GM18526 (cell line): ENCODE results near the gene CEP63.

Experiments
- POLR2A ChIP-seq: IDR thresholded peaks from 3 replicates; pipeline ENCODE4 v1.6.1; 2011; ENCODE audit not compliant: insufficient read length; ENCODE audit errors: extremely low read depth

Gene CEP63

DNA sequence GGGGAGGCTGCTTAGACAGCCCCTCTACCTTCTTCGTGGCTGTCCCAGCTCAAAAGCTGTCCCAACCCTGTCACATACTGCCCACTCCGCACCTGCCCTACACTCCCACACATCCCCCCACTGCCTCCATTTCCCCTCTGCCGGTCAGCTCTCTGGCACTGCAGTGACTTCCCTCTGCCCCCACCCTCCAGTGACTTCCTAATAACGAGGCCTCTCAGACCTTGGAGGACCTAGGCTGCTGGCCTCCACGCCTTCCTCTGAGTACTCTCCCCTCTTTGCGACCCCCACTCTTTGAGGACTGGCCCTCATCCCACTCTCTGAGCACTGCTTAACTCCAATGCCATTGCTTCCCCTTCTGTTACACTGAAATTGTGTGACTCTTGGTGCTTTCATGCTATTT is 119.7 kb downstream of the CEP63 start:
- TF ChIP-seq POLR2A, result no peak

DNA sequence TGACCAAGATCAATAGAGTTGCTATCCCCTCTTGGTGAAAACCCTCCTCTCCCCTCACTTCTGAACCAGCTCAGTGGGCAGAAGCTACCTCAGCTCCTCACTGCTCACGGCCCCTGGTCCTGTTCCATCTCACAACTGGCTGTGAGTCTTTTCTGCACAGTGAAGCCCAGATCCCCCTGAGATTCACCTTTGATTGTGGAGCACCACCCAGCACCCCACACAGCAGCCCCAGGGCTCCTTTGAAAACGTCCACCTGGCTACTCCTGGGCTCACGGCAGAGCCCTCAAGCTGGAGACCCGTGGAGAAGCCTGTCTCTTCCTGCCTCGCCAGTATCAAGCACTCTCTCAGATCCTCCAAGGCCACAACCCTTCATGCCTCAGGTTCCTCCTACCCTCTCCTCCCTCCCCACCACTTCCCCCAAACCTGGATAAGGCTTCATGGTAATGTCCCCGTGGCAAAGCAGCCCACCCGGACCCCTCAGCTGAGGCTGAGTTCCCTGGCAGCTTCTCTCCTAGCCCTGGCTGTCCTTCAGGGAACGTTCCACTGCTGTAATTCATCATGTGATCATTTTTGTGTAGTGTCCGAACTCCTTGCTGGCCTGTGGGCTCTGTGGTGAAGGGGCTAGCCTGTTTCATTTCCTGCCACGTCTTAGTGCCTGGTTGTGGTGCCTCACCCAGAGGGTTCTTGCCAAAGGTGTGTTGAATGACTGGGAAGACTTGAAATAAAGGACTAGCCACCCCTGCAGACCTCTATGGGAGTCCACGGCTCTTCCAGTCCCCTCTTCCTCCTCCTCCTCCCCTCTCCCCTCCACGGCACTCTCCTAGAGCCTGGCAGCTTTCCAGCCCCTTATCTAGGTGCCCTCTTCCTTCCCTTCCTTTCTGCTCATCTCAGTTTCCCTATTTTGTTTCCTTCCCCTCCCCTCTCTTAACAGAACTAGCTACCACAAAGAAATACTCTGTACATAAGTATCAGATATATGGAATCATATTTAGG is 120.5 kb downstream of the CEP63 start:
- no peak for TF ChIP-seq POLR2A

DNA sequence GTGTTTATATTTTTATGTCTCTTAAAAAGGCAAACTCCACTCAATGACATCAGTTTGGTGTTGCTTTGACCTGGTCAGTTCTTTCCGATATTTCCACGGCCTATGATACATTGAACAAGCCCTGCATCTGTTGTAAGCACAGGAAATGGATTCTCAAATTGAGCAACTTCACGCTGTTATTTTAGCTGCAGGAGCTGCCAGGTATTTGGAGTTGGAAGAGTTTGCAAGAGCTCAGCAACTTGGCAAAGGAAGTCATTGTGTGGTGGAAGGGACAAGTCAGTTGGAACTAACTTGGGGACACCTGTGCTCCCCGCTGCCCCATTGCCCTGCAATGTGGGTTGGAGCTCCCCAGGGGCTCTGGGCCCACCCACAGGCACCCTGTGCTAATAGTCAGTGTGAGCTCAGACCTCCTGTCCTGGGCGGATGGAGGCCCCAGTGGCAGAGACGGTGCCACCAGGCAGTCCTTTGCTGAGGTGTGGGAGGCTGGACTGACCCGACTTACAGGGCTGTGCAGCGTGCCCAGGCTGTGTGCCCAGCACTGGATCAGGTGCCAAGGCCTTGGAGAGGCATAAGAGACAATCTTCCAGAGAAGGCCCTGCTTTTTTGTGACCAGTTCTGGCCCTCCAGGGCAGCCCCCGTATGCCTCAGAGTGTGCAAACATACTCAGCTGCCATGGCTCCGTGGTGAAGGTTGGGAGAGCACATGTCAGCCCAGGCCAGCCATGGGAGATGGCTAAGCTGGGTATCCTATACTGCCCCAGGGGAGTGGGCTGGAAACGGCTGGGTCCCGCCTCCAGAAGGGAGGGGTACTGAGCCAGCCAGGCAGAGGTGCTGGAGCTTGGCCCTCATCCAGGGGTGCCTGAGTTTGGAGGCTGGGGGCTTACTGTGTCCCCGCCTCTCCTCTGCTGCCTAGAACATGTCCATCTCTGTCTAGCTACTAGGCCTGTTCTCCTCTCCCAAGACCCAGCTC is 121.5 kb downstream of the CEP63 start:
- TF ChIP-seq POLR2A, result no peak

DNA sequence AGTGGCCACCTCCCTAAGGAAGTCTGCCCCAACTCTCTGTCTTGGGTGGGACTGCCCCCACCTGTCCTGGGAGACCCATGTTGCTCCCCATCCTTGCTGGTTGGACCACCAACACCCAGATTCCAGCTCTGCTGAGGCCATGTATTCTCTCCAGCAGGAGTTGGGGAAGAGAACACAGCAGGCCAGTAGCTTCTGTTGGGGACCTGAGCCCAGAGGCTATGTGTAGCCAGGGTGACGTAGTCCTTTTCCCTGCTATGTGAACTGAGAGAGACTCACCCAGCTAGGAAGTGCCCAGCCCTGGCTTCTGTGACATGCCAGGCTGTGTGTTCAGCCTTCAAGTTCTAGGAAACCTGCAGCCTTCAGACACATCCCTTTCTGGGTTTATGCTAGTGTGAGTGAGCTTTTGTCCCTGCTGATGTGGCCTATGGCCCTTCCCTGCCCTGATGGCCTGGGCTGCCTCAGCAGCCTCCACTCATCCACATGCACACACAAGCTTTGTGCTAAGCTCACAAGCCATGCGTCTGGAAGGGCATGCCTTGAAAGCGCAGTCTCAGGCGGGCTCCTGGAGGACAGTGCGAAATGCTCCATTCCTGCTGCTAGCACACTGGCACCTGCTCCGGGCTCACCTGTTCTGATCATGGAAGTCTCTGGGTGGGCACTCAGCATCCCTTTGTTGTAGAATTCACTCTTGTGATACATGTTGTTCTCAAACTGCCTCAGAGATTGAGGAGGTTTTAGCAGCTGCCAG is 122.3 kb downstream of the CEP63 start:
- TF ChIP-seq POLR2A, result no peak

DNA sequence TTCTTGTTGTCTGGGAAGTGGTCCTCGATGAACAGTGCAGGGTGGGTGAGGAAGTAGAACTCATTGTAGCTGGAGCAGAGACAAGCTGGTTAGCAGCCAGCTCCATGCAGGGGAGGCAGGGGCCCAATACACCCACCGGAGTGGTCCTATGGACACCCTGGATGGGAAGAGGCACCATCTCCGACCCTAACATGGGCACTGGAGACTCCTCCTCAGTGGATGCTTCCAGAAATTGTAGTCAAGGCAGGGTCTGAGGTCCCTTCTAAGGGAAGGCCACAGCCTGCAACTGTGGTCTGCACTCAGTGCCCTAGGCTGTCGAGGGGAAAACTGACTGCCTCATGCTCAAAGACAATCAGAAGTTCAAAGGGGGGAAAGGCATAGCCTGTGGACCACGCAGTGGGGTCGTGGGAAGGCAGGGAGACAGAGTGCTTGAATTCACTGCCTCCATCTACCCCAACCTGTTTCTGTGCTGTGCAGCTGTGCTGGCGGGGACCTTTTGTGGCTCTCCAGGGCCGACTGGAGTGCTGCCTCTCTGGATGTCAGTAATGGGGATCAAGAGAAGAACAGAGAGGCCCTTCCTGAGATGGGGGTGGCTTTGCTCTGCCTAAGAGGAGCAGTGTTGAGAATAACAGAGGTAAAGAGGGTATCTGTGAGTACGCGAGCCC is 123.0 kb downstream of the CEP63 start:
- no peak for TF ChIP-seq POLR2A

DNA sequence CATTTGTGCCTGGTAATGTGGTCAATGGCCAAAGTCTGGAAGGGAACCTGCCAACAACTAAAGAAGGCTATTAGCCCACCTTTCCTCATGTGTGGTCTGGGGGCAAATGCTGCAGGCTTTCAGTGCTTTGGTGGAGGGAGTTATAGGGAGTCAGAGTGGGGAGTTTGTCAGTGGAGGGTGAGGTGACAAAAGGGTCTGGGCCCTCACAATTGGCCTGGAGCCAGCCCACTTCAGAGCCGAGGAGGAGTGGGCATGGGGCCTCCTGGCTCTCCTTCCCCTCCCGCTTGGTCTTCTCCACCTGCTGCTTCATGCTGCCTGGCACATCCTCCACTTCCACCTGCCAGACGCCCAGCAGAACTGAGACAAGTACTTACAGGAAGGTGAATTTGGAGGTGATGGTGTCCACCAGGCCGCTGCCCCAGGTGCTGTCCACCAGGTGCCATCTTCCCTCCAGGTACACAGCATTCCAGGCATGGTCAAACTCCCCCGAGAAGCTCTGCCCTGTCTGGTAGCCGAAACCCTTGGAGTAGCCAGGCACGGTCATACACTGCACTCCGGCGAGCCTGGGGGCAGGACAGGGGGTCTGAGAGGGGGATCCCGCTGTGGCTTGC is 124.1 kb downstream of the CEP63 start:
- no peak for TF ChIP-seq POLR2A

DNA sequence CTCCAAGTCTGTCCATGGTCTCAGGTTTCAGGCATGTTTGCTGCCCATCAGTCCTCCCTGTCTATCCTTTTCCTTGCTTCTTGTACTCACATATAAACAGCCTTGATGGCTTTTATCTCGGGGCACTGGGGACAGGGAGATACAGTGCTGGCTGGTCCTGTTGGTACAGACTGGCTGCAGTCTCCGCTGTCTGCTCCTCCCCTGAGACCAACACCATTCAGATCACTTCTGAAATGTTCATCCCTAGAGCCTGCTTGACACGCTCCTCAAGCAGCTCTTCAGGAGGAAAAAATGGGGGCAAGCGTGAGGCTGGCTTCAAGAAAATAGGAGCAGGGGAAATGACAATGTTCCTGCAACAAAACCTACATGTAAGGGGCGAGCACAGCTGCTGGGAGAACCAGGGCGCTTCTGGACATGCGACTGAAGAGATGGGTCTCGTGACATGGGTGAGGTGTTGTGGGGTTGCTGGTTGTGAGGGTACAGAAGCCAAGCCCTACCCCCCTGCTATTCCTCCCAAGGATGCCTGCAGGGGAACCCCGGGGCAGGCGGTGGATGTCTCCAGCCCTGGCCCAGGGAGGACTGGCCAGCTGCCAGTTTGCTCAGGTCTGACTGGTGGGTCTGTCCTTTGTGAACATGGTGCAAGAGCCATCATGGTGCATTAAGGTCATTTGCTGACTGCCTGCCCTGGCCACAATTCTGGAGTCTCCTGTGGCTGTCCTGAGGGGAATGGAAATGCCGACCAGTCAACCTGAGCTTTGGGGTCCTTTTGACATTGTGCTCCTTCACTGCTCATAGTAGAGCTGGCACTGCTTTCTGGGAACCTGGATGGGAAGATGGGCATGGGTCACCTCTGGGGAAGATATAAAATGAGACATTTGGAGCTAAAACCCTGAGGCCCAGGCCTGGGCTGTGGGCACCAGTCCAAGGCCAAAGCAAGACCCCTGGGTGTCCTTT is 124.9 kb downstream of the CEP63 start:
- no peak for TF ChIP-seq POLR2A

DNA sequence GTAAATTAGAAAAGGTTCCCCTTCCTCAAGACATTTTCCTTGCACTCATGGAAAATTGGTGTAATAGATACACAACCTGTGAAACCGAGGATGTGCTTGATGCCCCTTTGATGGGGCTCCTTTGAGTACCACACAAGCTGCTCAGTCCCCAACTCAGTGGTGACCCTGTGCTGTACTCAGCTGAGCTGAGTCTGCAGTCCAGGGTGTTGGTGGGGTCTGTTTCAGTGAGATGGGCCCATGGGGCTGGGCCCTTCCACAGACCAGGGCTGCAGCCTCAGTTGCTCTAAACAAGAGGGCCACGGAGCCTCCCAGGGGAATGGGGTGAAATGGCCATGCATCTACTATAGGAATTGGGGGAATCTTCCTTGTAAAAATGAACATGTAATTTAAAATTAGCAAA is 125.7 kb downstream of the CEP63 start:
- no peak for TF ChIP-seq POLR2A

DNA sequence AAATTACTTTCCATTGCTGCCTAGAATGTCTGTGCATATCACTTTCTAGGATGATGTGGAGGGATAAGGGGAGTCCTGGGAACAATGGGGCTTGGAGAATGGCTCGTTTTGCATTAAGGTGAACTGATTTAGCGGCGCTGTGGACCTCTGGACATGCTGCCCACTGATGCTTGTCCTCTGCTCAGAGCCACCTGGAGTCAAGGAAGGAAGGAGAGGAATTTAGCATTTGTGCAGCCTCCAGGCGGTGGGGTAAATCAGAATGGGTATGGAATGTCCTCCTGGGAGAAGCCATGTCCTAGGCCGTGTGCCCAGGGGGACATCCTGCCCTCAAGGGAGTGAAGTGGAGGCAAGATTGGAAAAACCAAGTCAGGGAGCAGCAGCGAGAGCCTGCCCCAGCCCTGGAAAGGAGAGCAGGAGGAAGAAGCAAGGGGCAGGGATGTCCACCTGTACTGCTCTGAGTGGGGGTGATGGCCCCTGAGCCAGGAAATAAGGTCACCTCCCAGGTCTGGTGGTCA is 127.2 kb downstream of the CEP63 start:
- no peak for TF ChIP-seq POLR2A

DNA sequence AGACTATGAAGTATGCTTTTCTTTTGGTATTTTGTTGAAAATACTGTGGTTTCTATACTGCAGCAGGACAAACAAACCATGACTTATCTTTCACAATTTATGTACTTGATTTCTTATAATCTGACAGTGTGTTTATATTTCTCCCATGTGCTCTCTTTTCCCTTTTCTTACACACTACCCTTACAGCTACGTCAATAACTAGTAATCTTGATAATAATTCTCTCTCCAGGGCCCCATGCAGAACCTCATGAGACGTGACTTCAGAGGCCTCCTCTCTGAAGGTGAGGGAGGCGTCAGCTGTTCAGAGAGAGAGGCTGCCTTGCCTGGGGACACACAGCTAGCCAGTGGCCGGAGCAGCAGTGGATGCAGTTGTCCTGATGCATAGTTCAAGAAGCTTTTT is 129.1 kb downstream of the CEP63 start:
- no peak for TF ChIP-seq POLR2A

DNA sequence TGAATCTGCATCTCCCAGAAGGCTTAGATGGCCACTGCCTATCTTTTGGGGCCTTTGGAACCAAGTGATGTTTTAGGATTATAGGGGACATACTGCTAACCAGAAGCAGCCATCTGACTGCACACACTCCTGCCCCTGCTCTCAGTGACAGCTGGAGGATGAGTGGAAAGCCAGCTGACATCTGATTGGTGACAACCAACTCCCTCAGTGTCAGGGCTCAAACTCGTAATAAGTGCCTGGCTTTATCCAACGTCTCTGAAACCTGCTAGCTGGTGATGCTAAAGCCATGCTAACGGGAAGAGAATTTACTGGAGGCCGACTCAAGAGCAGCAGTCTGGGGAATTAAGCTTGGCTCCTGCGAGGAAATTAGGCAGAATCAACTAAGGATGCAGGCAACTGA is 129.9 kb downstream of the CEP63 start:
- no peak for TF ChIP-seq POLR2A

DNA sequence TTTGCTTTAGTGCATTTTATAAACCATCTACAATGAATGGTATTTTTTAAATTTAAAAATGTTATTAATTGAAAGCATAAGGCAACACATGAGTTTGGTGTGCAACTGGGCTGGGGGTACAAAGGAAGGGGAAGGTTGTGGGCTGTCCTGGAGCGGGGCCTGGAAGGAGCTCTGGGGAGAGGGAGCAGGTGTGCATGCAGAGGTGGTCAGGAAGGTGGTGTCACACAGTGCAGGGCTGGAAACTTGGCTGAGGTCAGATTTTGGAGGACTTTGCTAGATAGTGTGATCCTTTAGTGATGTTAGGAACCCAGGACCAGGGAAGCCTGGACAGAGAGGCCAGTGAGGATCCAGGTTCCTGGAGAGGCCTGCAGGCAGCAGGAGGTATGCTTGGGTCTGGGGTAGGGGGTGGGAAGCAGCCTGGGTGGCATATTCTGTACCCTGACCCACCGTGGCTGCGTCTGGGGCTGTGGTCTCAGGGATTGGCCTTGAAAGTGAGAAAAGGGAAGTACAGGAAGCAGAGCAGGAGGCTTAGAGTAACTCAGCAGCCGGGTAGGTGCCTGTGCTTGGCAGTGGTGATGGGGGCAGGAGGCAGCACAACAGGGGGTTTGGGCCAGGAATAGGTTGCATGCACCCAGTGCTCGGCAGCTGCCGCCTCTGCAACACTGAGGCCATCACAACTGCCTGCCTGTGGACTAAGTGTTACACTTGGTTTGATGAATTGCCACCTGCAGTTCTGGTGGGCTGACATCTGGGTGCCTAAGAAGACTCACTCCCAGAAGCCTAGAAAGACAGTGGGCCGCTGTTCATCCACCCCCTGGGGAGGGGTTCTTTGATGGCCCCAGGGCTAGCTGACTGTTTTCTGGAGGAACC is 132.0 kb downstream of the CEP63 start:
- no peak for TF ChIP-seq POLR2A
